ENCODE results near the gene DHRS7.

The DHRS7 gene

GRCh38 chr14:60169722-60170121, 4.5 kb upstream of the DHRS7 start:
- no peaks in the 10 kb centered on the region for H3K36me3 ChIP-seq (ENCODE audit: control insufficient read depth, insufficient read depth, low read length)
- peaks cover 4% of the 10 kb centered on the region; the same call in 1 of the 2 replicates for H3K4me1 ChIP-seq (ENCODE audit: control insufficient read depth, insufficient read depth, low read length)
- H3K9ac ChIP-seq (ENCODE audit: low read length), result no peak overlapping the region
- no peak overlapping the region for H3K27ac ChIP-seq (ENCODE audit: low read depth, low read length)
- H3K27me3 ChIP-seq (ENCODE audit: control insufficient read depth, insufficient read depth, low read length), result peaks cover 6% of the 10 kb centered on the region; the same call in 1 of the 2 replicates
- no peak overlapping the region for H3K4me3 ChIP-seq (ENCODE audit: low read depth, low read length)
- H3K9me3 ChIP-seq (ENCODE audit: control insufficient read depth, insufficient read depth, low read depth, low read length), result peaks cover 7% of the 10 kb centered on the region

DNA sequence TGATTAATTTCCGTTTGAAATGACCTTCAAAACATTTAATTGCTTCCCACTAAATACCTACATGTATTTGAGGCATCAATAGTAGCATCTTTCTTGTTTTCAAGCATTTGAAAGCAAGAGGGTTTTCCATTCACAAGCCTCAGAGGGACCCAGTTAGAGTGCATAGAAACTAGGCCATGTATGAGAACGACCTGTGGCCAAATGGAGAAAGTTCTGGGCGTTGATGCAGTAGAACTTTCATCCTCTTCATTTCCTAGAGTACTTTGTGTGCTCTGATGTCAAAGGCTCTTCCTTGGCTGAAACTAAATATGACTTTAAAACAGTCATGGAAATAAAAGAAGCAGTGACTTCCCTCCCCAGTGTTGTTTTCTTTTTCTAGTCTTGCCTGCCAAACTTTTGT, 944 bp upstream of the DHRS7 start:
- H3K4me3 ChIP-seq (ENCODE audit: low read depth, low read length), result no peak overlapping the region

DNA sequence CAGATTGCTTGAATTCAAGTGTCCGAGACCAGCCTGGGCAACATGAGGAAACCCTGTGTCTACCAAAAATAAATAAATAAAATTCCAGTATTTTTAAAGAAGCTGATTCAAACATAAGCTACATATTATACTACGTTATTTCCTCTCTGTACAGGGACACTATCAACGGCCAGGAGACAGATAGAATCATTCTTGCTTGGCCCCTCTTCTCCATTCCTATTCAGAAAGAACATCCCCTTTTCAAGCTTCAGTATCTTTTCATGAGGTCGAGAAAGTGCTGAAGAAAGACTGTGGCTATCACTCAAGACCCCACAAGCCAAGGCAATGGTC, 314 bp upstream of the DHRS7 start:
- Histone ChIP-seq H3K4me1 (ENCODE audit: control insufficient read depth, insufficient read depth, low read length) (peaks cover 20% of the 10 kb centered on the region), H3K9ac (ENCODE audit: low read length) (peak overlapping the region; percentile 85), H3K9me3 (ENCODE audit: control insufficient read depth, insufficient read depth, low read depth, low read length) (no peaks in the 10 kb centered on the region), H3K36me3 (ENCODE audit: control insufficient read depth, insufficient read depth, low read length) (no peaks in the 10 kb centered on the region), H3K4me3 (ENCODE audit: low read depth, low read length) (peak overlapping the region; percentile 91), H3K27me3 (ENCODE audit: control insufficient read depth, insufficient read depth, low read length) (peaks cover 6% of the 10 kb centered on the region; the same call in 1 of the 2 replicates), H3K27ac (ENCODE audit: low read depth, low read length) (no peak overlapping the region)

More for the DNA sequence above, 944 bp upstream of the DHRS7 start:
- peaks cover 3% of the 10 kb centered on the region; the same call in 1 of the 2 replicates for H3K9me3 ChIP-seq (ENCODE audit: control insufficient read depth, insufficient read depth, low read depth, low read length)
- H3K36me3 ChIP-seq (ENCODE audit: control insufficient read depth, insufficient read depth, low read length), result no peaks in the 10 kb centered on the region
- peaks cover 17% of the 10 kb centered on the region for H3K4me1 ChIP-seq (ENCODE audit: control insufficient read depth, insufficient read depth, low read length)
- H3K27ac ChIP-seq (ENCODE audit: low read depth, low read length), result no peak overlapping the region
- peaks cover 6% of the 10 kb centered on the region; the same call in 1 of the 2 replicates for H3K27me3 ChIP-seq (ENCODE audit: control insufficient read depth, insufficient read depth, low read length)
- no peak overlapping the region for H3K9ac ChIP-seq (ENCODE audit: low read length)

DNA sequence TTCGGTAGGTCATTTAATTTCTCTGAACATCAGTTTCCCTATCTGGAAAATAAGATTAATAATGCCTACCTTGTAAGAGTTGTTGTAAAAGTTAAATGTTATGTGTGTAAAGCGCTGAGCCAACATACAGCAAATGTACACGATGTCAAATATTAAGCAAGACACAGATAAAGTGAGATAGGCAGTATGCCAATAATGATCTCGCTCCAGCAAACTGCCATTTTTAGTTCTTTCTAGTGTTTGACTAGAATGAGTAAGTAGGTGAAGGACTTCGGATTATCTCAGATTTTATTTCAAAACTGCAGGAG, 840 bp downstream of the DHRS7 start:
- no peaks in the 10 kb centered on the region for H3K36me3 ChIP-seq (ENCODE audit: control insufficient read depth, insufficient read depth, low read length)
- peak overlapping the region; percentile 85 for H3K9ac ChIP-seq (ENCODE audit: low read length)
- H3K27ac ChIP-seq (ENCODE audit: low read depth, low read length), result no peak overlapping the region

DNA sequence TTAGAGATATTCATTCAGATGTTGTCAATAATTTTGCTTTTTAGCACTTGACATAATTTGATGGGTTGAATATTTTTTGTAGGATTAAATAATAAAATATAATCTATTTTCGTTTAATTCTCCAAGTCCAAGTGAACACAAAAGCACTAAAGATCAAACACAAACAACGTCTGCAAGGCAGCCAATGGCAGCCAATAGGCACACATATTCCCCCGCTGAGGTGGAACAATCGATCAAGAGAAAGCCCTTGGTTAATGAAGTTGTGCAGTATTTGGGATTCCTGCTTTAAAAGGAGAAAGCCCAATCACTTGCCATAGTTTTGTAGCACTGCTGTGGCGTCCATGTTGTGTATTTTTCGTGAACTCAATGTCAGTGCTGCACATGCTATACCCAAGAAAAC, 1.5 kb downstream of the DHRS7 start:
- H3K36me3 ChIP-seq (ENCODE audit: control insufficient read depth, insufficient read depth, low read length), result no peaks in the 10 kb centered on the region
- H3K4me3 ChIP-seq (ENCODE audit: low read depth, low read length), result peak overlapping the region; percentile 91
- peaks cover 6% of the 10 kb centered on the region; the same call in 1 of the 2 replicates for H3K27me3 ChIP-seq (ENCODE audit: control insufficient read depth, insufficient read depth, low read length)
- H3K27ac ChIP-seq (ENCODE audit: low read depth, low read length), result no peak overlapping the region
- H3K9ac ChIP-seq (ENCODE audit: low read length), result no peak overlapping the region
- H3K4me1 ChIP-seq (ENCODE audit: control insufficient read depth, insufficient read depth, low read length), result peaks cover 20% of the 10 kb centered on the region
- no peaks in the 10 kb centered on the region for H3K9me3 ChIP-seq (ENCODE audit: control insufficient read depth, insufficient read depth, low read depth, low read length)

More for the DNA sequence above, 840 bp downstream of the DHRS7 start:
- H3K9me3 ChIP-seq (ENCODE audit: control insufficient read depth, insufficient read depth, low read depth, low read length), result no peaks in the 10 kb centered on the region
- H3K4me1 ChIP-seq (ENCODE audit: control insufficient read depth, insufficient read depth, low read length), result peaks cover 20% of the 10 kb centered on the region
- H3K4me3 ChIP-seq (ENCODE audit: low read depth, low read length), result peak overlapping the region; percentile 91
- H3K27me3 ChIP-seq (ENCODE audit: control insufficient read depth, insufficient read depth, low read length), result peaks cover 6% of the 10 kb centered on the region; the same call in 1 of the 2 replicates

DNA sequence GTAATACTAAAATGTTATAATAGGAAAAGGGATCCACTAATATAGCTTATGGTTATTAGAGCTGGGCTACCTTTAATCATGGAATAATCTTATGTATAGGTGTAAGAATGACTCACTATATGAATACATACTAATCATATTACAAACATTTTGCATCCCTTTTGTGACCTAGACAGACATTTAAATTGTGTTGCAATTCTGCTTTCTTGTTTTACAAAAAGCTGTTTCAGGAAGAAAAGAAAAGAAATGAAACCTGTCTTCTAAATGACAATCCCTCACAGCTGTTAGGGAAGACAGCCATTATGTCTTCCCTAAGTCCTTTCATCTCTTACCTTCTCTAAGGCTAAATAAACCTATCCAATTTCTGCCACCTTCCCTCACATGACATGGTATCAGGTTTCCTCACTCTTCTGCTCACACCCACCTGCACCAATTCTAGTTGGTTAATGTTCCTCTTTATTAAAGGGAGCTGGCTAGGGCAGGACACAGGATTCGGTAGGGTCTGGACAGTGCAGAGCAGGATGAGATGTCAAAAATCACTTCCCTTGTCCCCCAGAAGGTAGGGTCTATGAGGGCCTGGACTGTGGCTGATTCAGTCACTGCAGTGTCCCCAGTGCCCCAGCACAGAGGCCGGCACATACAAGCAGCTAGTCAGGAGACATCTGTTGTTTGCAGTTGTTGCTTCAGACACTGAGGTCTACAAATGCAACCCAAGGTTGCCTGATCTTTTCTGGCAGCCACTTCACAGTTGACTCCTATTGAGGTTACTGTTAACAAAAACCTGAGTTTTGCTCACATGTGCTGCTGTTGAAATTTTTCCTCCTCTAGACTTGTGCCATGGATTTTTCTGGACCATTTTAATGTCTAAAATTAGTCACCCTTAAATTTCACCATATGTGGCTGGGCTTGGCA, 3.7 kb downstream of the DHRS7 start:
- no peaks in the 10 kb centered on the region for H3K36me3 ChIP-seq (ENCODE audit: control insufficient read depth, insufficient read depth, low read length)
- H3K9me3 ChIP-seq (ENCODE audit: control insufficient read depth, insufficient read depth, low read depth, low read length), result no peaks in the 10 kb centered on the region
- peaks cover 20% of the 10 kb centered on the region for H3K4me1 ChIP-seq (ENCODE audit: control insufficient read depth, insufficient read depth, low read length)
- H3K27ac ChIP-seq (ENCODE audit: low read depth, low read length), result no peak overlapping the region
- H3K4me3 ChIP-seq (ENCODE audit: low read depth, low read length), result peak overlapping the region; percentile 32
- no peak overlapping the region for H3K9ac ChIP-seq (ENCODE audit: low read length)
- peaks cover 6% of the 10 kb centered on the region; the same call in 1 of the 2 replicates for H3K27me3 ChIP-seq (ENCODE audit: control insufficient read depth, insufficient read depth, low read length)

DNA sequence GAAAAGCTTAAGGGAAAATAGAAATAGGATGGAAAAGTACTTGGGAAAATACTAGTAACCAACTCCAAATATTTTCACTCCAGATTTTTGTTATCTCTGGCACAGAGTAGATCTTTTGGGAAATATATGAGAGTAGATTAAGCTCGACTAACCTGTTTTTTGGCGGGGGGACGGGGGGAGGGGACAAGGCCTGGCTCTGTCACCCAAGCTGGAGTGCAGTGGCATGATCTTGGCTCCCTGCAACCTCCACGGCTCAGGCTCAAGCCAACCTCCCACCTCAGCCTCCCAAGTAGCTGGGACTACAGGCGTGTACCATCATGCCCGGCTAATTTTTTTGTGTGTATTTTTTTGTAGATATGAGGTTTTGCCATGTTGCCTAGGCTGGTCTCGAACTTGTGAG, 4.8 kb downstream of the DHRS7 start:
- Histone ChIP-seq H3K4me1 (ENCODE audit: control insufficient read depth, insufficient read depth, low read length) (peaks cover 15% of the 10 kb centered on the region), H3K4me3 (ENCODE audit: low read depth, low read length) (no peak overlapping the region), H3K27me3 (ENCODE audit: control insufficient read depth, insufficient read depth, low read length) (no peaks in the 10 kb centered on the region)

DNA sequence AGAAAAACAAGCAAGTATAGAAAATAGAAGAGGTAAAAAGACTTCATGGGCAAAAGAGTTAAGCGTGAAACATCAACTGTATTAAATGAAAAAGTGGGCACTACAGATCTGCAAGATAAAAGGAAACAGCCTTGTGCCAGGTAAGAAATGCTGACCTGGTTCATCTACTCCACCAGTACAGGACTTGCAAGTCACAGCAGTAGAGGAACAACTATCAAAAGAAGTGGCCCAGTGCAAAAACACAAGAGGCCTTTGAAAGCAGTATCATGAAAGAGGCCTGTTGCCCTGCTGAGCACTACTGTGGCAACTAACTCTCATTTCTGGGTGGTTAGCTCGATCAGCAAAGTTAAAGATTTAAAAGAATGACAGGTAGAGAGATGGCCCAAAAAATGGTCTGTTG, 10.5 kb downstream of the DHRS7 start:
- H3K4me1 ChIP-seq (ENCODE audit: control insufficient read depth, insufficient read depth, low read length), result 0 out of 2 replicates have a peak, but pooled peaks cover 2% of the 10 kb centered on the region
- no peak overlapping the region for H3K27ac ChIP-seq (ENCODE audit: low read depth, low read length)
- H3K4me3 ChIP-seq (ENCODE audit: low read depth, low read length), result no peak overlapping the region
- no peaks in the 10 kb centered on the region for H3K9me3 ChIP-seq (ENCODE audit: control insufficient read depth, insufficient read depth, low read depth, low read length)
- H3K36me3 ChIP-seq (ENCODE audit: control insufficient read depth, insufficient read depth, low read length), result peaks cover 18% of the 10 kb centered on the region
- H3K9ac ChIP-seq (ENCODE audit: low read length), result no peak overlapping the region
- H3K27me3 ChIP-seq (ENCODE audit: control insufficient read depth, insufficient read depth, low read length), result no peaks in the 10 kb centered on the region

More for the DNA sequence above, 4.8 kb downstream of the DHRS7 start:
- Histone ChIP-seq H3K27ac (ENCODE audit: low read depth, low read length) (no peak overlapping the region), H3K9ac (ENCODE audit: low read length) (no peak overlapping the region), H3K36me3 (ENCODE audit: control insufficient read depth, insufficient read depth, low read length) (peaks cover 3% of the 10 kb centered on the region; the same call in 1 of the 2 replicates), H3K9me3 (ENCODE audit: control insufficient read depth, insufficient read depth, low read depth, low read length) (no peaks in the 10 kb centered on the region)

GRCh38 chr14:60153991-60154390, 11.2 kb downstream of the DHRS7 start:
- H3K27ac ChIP-seq (ENCODE audit: low read depth, low read length), result no peak overlapping the region
- 0 out of 2 replicates have a peak, but pooled peaks cover 2% of the 10 kb centered on the region for H3K4me1 ChIP-seq (ENCODE audit: control insufficient read depth, insufficient read depth, low read length)
- H3K9ac ChIP-seq (ENCODE audit: low read length), result no peak overlapping the region
- no peak overlapping the region for H3K4me3 ChIP-seq (ENCODE audit: low read depth, low read length)
- no peaks in the 10 kb centered on the region for H3K27me3 ChIP-seq (ENCODE audit: control insufficient read depth, insufficient read depth, low read length)
- H3K9me3 ChIP-seq (ENCODE audit: control insufficient read depth, insufficient read depth, low read depth, low read length), result no peaks in the 10 kb centered on the region
- H3K36me3 ChIP-seq (ENCODE audit: control insufficient read depth, insufficient read depth, low read length), result peaks cover 24% of the 10 kb centered on the region

GRCh38 chr14:60151715-60152114, 13.5 kb downstream of the DHRS7 start:
- no peak overlapping the region for H3K4me3 ChIP-seq (ENCODE audit: low read depth, low read length)
- no peaks in the 10 kb centered on the region for H3K27me3 ChIP-seq (ENCODE audit: control insufficient read depth, insufficient read depth, low read length)
- no peak overlapping the region for H3K9ac ChIP-seq (ENCODE audit: low read length)
- 0 out of 2 replicates have a peak, but pooled peaks cover 2% of the 10 kb centered on the region for H3K4me1 ChIP-seq (ENCODE audit: control insufficient read depth, insufficient read depth, low read length)
- no peaks in the 10 kb centered on the region for H3K9me3 ChIP-seq (ENCODE audit: control insufficient read depth, insufficient read depth, low read depth, low read length)
- peaks cover 38% of the 10 kb centered on the region for H3K36me3 ChIP-seq (ENCODE audit: control insufficient read depth, insufficient read depth, low read length)
- no peak overlapping the region for H3K27ac ChIP-seq (ENCODE audit: low read depth, low read length)

DNA sequence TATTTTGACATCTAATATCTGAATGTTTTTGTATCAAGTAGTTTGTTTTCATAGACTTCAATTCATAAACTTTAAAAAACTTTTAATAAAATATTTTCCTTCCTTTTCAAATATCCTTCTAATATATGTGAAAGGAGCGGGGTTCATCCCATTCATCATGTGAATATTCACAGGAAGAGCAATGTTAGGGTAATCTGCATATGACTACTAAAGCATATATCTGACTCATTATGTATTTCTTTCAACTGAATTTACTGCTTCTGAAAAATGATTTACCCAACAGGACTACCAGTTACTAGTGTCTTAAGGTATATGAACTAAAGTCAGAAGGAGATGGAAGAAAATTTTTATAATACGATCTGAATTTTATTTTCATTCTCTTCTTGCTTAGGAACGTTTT, 30.5 kb downstream of the DHRS7 start:
- no peak overlapping the region for H3K4me3 ChIP-seq (ENCODE audit: low read depth, low read length)
- no peaks in the 10 kb centered on the region for H3K27me3 ChIP-seq (ENCODE audit: control insufficient read depth, insufficient read depth, low read length)
- no peak overlapping the region for H3K9ac ChIP-seq (ENCODE audit: low read length)
- H3K27ac ChIP-seq (ENCODE audit: low read depth, low read length), result no peak overlapping the region
- no peaks in the 10 kb centered on the region for H3K4me1 ChIP-seq (ENCODE audit: control insufficient read depth, insufficient read depth, low read length)
- H3K36me3 ChIP-seq (ENCODE audit: control insufficient read depth, insufficient read depth, low read length), result peaks cover 12% of the 10 kb centered on the region
- H3K9me3 ChIP-seq (ENCODE audit: control insufficient read depth, insufficient read depth, low read depth, low read length), result no peaks in the 10 kb centered on the region

Data from HUES6 (cell line).